ENCODE data around the gene LRRTM2. TPM values are rescaled to one million over a fixed set of nuclear protein-coding genes. Genes with fewer than 3 reads are reported as not detected.
"Not testable (repeated sequence)": the region's sequence is repeated elsewhere in the genome, so short reads cannot be mapped to it uniquely, and the experiment has no call there.

The LRRTM2 gene
- not detected for total RNA-seq
- long read RNA-seq, result 0 reads

- intact Hi-C loops (cut with DNase I), result no loop called here
- DNase-seq (ENCODE audit: low spot score), result no peak
Observed at GRCh38 chr5:138874771-138875551, at the start of gene LRRTM2. LRRTM2 (minus strand) TSS chr5:138875335; CDS start chr5:138874911, 424 bp downstream.

DNA sequence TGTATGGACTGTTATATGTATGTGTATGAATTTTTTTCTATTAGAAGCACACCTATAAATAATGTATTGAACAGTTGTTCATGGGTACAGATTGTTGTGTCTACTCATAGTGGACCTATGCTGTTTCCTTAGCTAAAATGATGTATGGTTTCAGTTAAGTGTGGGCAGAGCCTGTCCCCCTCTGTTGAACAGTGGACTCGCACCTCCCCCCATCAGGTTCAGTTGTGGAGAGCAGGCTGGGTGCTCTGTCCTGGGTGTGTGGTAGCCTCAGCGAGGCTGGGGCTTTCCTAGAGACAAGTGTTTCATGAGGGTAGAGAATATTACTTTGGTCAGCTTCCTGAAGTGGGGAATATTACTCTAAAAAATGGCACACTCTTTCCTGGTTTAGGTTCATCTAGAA lies 47.4 kb upstream of the LRRTM2 start:
- DNase-seq (ENCODE audit: low spot score), result no peak
- intact Hi-C loops (cut with DNase I), result no loop called here

- intact Hi-C loops (cut with DNase I); DNase-seq (ENCODE audit: low spot score): not testable (repeated sequence)
Observed at GRCh38 chr5:138921362-138921761, 46.2 kb upstream of the LRRTM2 start.

DNA sequence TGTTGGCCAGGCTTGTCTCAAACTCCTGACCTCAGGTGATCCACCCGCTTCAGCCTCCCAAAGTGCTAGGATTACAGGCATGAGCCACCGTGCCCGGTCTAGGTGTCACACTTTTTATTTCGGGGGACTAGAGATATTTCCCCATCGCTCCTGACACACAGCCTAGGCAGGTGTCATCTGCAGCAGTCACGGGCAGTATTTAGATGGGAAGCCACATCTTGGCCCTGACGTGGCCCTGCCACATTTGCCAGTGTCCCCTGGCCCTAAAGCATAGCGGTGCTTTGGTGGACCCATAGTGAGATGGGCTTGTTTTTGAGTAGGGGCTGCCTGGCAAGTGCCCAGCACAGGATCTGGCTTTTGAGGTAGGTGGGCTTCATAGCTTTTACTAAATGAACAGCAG lies 45.0 kb upstream of the LRRTM2 start:
- intact Hi-C loops (cut with DNase I), result no loop called here
- no peak for DNase-seq (ENCODE audit: low spot score)

GRCh38 chr5:138918686-138919085 lies 43.6 kb upstream of the LRRTM2 start:
- no peak for DNase-seq (ENCODE audit: low spot score)
- intact Hi-C loops (cut with DNase I), result no loop called here

DNA sequence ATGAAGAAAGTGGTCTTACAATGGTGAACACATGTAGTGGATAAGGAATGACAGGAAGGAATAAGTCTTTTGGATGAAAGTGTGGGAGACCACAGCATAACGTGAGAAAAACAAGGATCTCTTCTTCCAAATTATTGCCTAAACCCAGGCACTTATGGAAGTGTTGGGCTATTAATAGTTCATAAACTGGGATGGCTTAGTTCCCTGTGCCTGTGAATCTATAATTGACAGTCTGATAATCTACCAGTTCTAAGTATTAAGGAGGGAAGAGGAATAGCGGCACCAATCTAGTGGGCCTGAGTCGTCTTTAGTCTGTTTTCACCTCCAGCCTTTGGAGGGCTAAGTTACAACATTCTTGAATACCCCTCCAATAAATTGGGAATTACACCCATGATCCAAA lies 39.2 kb upstream of the LRRTM2 start:
- no peak for DNase-seq (ENCODE audit: low spot score)
- intact Hi-C loops (cut with DNase I), result no loop called here

DNA sequence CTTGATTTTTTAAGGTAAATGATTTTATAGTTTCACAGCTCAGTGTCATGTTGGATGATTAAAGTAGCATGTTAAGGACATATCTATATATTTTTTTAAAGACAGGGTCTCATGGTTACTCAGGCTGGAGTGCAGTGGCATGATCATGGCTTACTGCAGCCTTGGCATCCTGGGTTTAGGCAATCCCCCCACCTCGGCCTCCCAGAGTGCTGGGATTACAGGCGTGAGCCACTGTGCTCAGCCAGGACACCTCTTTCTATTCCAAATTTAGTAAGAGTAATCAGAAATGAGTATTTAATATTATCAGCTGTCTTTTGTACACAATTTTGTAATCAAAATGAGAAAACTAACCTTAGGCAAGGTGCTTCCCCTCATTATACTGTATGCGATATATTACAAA lies 38.6 kb upstream of the LRRTM2 start:
- DNase-seq (ENCODE audit: low spot score), result no peak
- intact Hi-C loops (cut with DNase I), result no loop called here

- intact Hi-C loops (cut with DNase I), result no loop called here
- no peak for DNase-seq (ENCODE audit: low spot score)
Observed at GRCh38 chr5:138912093-138912492, 37.0 kb upstream of the LRRTM2 start.

- no peak for DNase-seq (ENCODE audit: low spot score)
- intact Hi-C loops (cut with DNase I), result no loop called here
Observed at GRCh38 chr5:138911441-138911840, 36.3 kb upstream of the LRRTM2 start.

DNA sequence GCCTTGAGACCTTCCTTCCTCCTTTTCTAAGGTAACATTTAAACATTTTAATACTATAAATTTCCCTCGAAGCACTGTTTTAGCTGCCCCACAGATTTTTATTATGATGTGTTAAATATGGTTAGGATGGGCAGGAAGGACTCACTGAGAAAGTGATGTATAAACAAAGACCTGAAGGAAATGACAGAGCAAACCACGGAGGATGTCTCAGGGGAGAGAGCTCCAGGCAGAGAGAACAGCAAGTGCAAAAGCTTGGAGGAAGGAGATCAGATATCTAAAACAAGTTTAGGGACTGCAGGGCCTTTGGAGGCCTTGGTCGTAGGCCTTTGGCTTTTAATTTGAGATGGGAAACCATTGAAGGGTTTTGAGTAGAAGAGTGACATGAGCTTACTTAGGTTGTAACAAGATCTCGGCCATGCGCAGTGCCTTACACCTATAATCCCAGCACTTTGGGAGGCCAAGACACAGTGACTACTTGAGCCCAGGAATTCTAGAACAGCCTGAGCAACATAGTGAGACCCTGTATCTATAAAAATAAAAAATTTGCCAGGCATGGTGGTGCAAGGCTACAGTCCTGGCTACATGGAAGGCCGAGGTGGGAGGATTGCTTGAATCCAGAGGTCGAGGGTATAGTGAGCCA lies 35.5 kb upstream of the LRRTM2 start:
- no peak for DNase-seq (ENCODE audit: low spot score)
- intact Hi-C loops (cut with DNase I), result no loop called here

DNA sequence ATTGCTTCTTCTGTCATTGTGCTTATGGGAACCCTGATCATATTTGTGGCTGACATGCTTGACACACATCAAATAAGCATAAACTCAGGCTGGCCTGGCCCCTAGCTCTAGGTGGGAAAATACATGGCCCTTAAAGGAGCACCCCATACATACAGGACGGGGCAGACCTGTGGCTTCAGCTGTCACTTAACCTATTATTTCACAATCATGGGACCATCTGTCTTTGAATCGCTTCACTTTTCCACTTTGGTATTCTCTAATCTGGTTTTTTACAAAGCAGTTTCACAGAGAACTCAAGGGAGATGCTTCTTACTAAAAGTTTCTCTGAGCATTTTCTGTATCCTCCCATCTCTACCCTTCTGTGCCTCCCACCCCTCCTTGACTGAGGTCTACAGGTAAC lies 34.6 kb upstream of the LRRTM2 start:
- no peak for DNase-seq (ENCODE audit: low spot score)
- intact Hi-C loops (cut with DNase I), result no loop called here

GRCh38 chr5:138905541-138905940 lies 30.4 kb upstream of the LRRTM2 start:
- intact Hi-C loops (cut with DNase I), result no loop called here
- DNase-seq (ENCODE audit: low spot score), result no peak

GRCh38 chr5:138903130-138903775 lies 28.1 kb upstream of the LRRTM2 start:
- intact Hi-C loops (cut with DNase I), result no loop called here
- no peak for DNase-seq (ENCODE audit: low spot score)

DNA sequence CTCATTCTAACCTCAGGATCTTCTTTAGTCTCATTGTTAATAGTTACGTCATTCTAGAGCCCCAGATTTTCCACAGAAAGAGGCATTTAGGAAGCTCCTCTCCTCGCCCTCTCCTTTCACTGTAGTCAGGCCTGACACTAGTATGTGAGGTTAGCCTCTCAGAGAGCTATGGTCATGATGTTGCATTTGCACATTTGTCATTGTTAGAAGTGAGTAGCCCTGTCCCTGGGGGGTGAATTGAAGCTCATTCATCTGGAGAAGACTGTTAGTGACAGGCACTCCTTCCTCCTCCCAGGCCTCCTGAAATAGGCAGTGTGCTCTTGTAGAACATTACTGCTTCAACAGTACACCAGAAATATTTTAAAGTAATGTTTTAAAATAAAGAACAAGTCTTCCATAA lies 26.6 kb upstream of the LRRTM2 start:
- DNase-seq (ENCODE audit: low spot score), result no peak
- intact Hi-C loops (cut with DNase I), result no loop called here

GRCh38 chr5:138900281-138900965 lies 25.3 kb upstream of the LRRTM2 start:
- no peak for DNase-seq (ENCODE audit: low spot score)
- intact Hi-C loops (cut with DNase I), result no loop called here

DNA sequence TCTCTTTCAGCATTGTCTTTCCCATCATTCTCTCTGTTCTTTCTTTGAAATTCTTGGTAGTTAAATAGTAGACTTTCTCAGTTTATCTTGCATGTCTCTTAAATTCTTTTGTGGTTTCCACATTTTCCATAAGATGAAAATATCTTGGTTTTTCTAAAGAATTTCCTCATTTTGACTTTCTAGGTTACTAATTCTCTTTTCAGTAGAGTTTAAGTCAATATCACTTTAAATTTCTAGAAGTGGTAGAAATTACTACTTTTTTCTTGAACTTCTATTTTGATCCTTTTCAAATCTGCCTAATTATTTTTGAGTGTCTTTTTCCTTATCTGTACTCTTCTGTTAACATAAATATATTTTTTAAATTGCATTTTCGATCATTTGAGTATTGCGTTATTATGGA lies 23.6 kb upstream of the LRRTM2 start:
- intact Hi-C loops (cut with DNase I), result no loop called here
- no peak for DNase-seq (ENCODE audit: low spot score)

GRCh38 chr5:138898299-138898698 lies 23.2 kb upstream of the LRRTM2 start:
- intact Hi-C loops (cut with DNase I), result no loop called here
- DNase-seq (ENCODE audit: low spot score), result no peak

DNA sequence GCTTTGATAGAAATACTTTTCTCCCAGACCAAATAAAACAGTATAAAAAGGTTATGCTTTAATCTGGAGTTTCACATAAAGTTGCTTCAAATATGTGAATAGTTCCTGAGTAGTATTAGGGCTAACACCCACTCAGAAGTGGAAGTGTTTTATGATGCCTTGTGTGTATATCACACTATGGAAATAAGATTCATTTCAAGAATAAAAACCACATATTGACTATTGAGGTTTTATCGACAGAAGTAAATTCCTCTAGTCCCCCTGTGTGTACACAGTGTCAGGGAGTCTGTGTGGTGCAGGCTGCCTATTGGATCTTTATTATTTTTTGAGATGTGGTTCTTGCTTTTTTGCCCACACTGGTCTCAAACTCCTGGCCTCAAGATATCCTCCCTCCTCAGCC lies 20.8 kb upstream of the LRRTM2 start:
- no peak for DNase-seq (ENCODE audit: low spot score)
- intact Hi-C loops (cut with DNase I), result no loop called here

DNA sequence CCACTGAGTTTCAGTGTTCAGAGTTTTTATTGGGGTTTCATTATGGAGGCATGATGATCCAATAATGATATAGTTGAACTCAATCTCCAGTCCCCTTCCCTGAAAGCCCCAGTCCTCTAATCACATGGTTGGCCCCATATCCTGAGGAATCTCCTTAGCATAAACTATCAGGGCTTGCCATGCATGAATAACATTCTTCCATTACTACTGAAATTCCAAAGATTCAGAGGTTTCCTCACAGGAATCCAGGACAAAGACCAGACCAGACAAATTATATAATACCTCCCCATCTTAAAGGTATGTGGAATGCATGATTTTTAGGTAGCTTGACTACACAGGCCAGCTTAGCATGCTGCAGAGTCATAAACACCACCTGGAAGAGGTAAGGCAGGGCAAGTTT lies 15.5 kb upstream of the LRRTM2 start:
- no peak for DNase-seq (ENCODE audit: low spot score)
- intact Hi-C loops (cut with DNase I), result no loop called here

- intact Hi-C loops (cut with DNase I), result no loop called here
- DNase-seq (ENCODE audit: low spot score), result no peak
Observed at GRCh38 chr5:138889994-138890393, 14.9 kb upstream of the LRRTM2 start.

Measured in cardiac septum (tissue), 1 donor.